HCT116 (cell line): ENCODE results near the gene APOL3. TPM values are rescaled to one million over a fixed set of nuclear protein-coding genes. Genes with fewer than 3 reads are reported as not detected.

Experiments
- ATAC-seq: fragments of 200-7000 bp; cut with Tn5 transposase; 2 replicates; pipeline ENCODE4 v1.9.1; 2020; ENCODE audit warnings: mild to moderate bottlenecking, moderate library complexity
- BruUV-seq: library from RNA; stranded (reverse); fragments of 400-500 nt; replicated peaks from 2 replicates; lab custom pipeline; 2021; lab: Mats Ljungman, UMichigan
- CTCF ChIA-PET: fragments of 300-600 bp; sonication (Branson Sonifier 250); formaldehyde crosslinking; loops from one replicate; lab custom pipeline; 2021; ENCODE audit warnings: antibody characterized with exemption; lab: Charles Lee
- POLR2A ChIA-PET: fragments of 300-600, 350-600 bp; sonication (Branson Sonifier 250); formaldehyde crosslinking; loops from one replicate; lab custom pipeline; 2021; ENCODE audit warnings: antibody characterized with exemption; lab: Charles Lee
- RAD21 ChIA-PET, 2 experiments: fragments of 300-600 bp; sonication (Branson Sonifier 250); formaldehyde crosslinking; loops; one replicate each; lab custom pipeline; 2023; ENCODE audit warnings: low total read pairs in 2 of 2; ENCODE audit not compliant: uncharacterized antibody in 2 of 2, unreplicated experiment in 2 of 2, low non-redundant PET in 1 of 2; lab: Charles Lee
- DNase-seq: peaks from one replicate; pipeline ENCODE4 v3.0.0-alpha.2; 2010; ENCODE audit warnings: low read depth, low spot score
- H2AFZ ChIP-seq: fragments of 200-600 bp; shearing (Covaris generic), sonication (generic); 2 replicates; pipeline ENCODE4 v1.6.1; 2017; ENCODE audit warnings: low read depth, mixed run types, mixed read lengths, antibody characterized with exemption, low read length; ENCODE audit not compliant: poor library complexity, severe bottlenecking
- H3K27ac ChIP-seq: 2 replicates; pipeline ENCODE4 v1.5.1; 2012; ENCODE audit warnings: low read depth, low read length
- H3K27me3 ChIP-seq: fragments of 200-600 bp; sonication (generic); 2 replicates; pipeline ENCODE4 v1.6.1; 2016; ENCODE audit warnings: mixed run types, low read length, mixed read lengths; ENCODE audit not compliant: insufficient read depth
- H3K36me3 ChIP-seq, 2 experiments: fragments of 200-500 bp in 1 of 2; fragments of 200-600 bp in 1 of 2; sonication (Bioruptor generic) in 1 of 2; sonication (generic) in 1 of 2; 2 replicates each; pipeline versions ENCODE4 v1.5.1 to v1.6.1; 2014 to 2016; ENCODE audit warnings: low read length in 2 of 2, inconsistent platforms in 1 of 2, mixed read lengths in 1 of 2, mixed run types in 1 of 2; ENCODE audit not compliant: insufficient read depth in 2 of 2, control insufficient read depth in 1 of 2
- H3K4me1 ChIP-seq, 2 experiments: fragments of 200-600 bp in 1 of 2; sonication (generic) in 1 of 2; 2 replicates each; pipeline versions ENCODE4 v1.5.1 to v1.6.1; 2012 to 2017; ENCODE audit warnings: low read length in 2 of 2, inconsistent platforms in 1 of 2, mild to moderate bottlenecking in 1 of 2, mixed read lengths in 1 of 2, mixed run types in 1 of 2, moderate library complexity in 1 of 2; ENCODE audit not compliant: insufficient read depth in 2 of 2, control insufficient read depth in 1 of 2
- H3K4me2 ChIP-seq: fragments of 200-600 bp; sonication (generic); 2 replicates; pipeline ENCODE4 v1.6.1; 2017; ENCODE audit warnings: mixed run types, low read length, mixed read lengths
- H3K4me3 ChIP-seq, 2 experiments: fragments of 200-600 bp in 1 of 2; sonication (generic) in 1 of 2; replicated peaks in 1 of 2; 2 replicates each; pipeline ENCODE4 v1.5.1; 2011 to 2016; ENCODE audit warnings: low read length in 2 of 2, control low read depth in 1 of 2, low read depth in 1 of 2, mild to moderate bottlenecking in 1 of 2, mixed read lengths in 1 of 2, mixed run types in 1 of 2
- H3K79me2 ChIP-seq: fragments of 200-600 bp; sonication (generic); 2 replicates; pipeline ENCODE4 v1.6.1; 2017; ENCODE audit warnings: mild to moderate bottlenecking, mixed run types, low read length, moderate library complexity, mixed read lengths; ENCODE audit not compliant: insufficient read depth
- H3K9ac ChIP-seq: fragments of 200-600 bp; sonication (generic); 2 replicates; pipeline ENCODE4 v1.6.1; 2016; ENCODE audit warnings: low read length, mixed read lengths
- H3K9me2 ChIP-seq: fragments of 200-600 bp; sonication (generic), shearing (Covaris generic); 2 replicates; pipeline ENCODE4 v1.6.1; 2017; ENCODE audit warnings: mixed run types, mild to moderate bottlenecking, moderate library complexity; ENCODE audit not compliant: insufficient read depth
- H3K9me3 ChIP-seq, 2 experiments: fragments of 200-500 bp in 1 of 2; fragments of 200-600 bp in 1 of 2; sonication (Bioruptor generic) in 1 of 2; sonication (generic) in 1 of 2; 2 replicates each; pipeline ENCODE4 v1.6.1; 2014 to 2017; ENCODE audit warnings: low read length in 2 of 2, mixed read lengths in 2 of 2, inconsistent platforms in 1 of 2, low read depth in 1 of 2, mild to moderate bottlenecking in 1 of 2, mixed run types in 1 of 2, moderate library complexity in 1 of 2; ENCODE audit not compliant: control insufficient read depth in 1 of 2, insufficient read depth in 1 of 2
- H4K20me1 ChIP-seq: fragments of 200-600 bp; sonication (generic), shearing (Covaris generic); 2 replicates; pipeline ENCODE4 v1.6.1; 2017; ENCODE audit warnings: mixed run types, mild to moderate bottlenecking, moderate library complexity; ENCODE audit not compliant: insufficient read depth
- CBX3 ChIP-seq: IDR thresholded peaks from 2 replicates; pipeline ENCODE4 v1.6.1; 2012; ENCODE audit warnings: low read depth
- CEBPB ChIP-seq: IDR thresholded peaks from 2 replicates; pipeline ENCODE4 v1.6.1; 2012; ENCODE audit warnings: low read depth
- CTCF ChIP-seq, 3 experiments: fragments of 200-600 bp in 1 of 3; sonication (generic) in 1 of 3; IDR thresholded peaks in 2 of 3; conservative IDR thresholded peaks in 1 of 3; 2 replicates each; pipeline ENCODE4 v1.5.1; 2012 to 2017; ENCODE audit warnings: low read depth in 2 of 3, low read length in 2 of 3, antibody characterized with exemption in 1 of 3, borderline replicate concordance in 1 of 3, control low read depth in 1 of 3, mild to moderate bottlenecking in 1 of 3, mixed read lengths in 1 of 3, mixed run types in 1 of 3, moderate library complexity in 1 of 3; ENCODE audit not compliant: insufficient read depth in 1 of 3
- EGR1 ChIP-seq: IDR thresholded peaks from 2 replicates; pipeline ENCODE4 v1.6.1; 2012; ENCODE audit warnings: low read depth
- ELF1 ChIP-seq: IDR thresholded peaks from 2 replicates; pipeline ENCODE4 v1.6.1; 2012; ENCODE audit warnings: low read depth, borderline replicate concordance
- EZH2 ChIP-seq: fragments of 200-600 bp; sonication (generic); IDR thresholded peaks from 2 replicates; pipeline ENCODE4 v1.6.1; 2017; ENCODE audit warnings: antibody characterized with exemption, mixed run types
- EZH2phosphoT487 ChIP-seq: fragments of 200-600 bp; IDR thresholded peaks from 2 replicates; pipeline ENCODE4 v1.6.1; 2018; ENCODE audit warnings: antibody characterized with exemption, borderline replicate concordance
- FOSL1 ChIP-seq: IDR thresholded peaks from 2 replicates; pipeline ENCODE4 v1.6.1; 2012; ENCODE audit warnings: low read depth
- JUND ChIP-seq: IDR thresholded peaks from 2 replicates; pipeline ENCODE4 v1.6.1; 2012
- MAX ChIP-seq: IDR thresholded peaks from 2 replicates; pipeline ENCODE4 v1.6.1; 2012
- POLR2A ChIP-seq: IDR thresholded peaks from 2 replicates; pipeline ENCODE4 v1.7.0; 2011; ENCODE audit warnings: borderline replicate concordance; ENCODE audit not compliant: insufficient read depth, insufficient read length; ENCODE audit errors: extremely low read depth
- POLR2AphosphoS5 ChIP-seq: IDR thresholded peaks from 2 replicates; pipeline ENCODE4 v1.6.1; 2011; ENCODE audit warnings: mild to moderate bottlenecking, low read depth, low read length, moderate library complexity
- RAD21 ChIP-seq: IDR thresholded peaks from 2 replicates; pipeline ENCODE4 v1.6.1; 2012; ENCODE audit warnings: low read depth, mild to moderate bottlenecking
- SIN3A ChIP-seq: IDR thresholded peaks from 2 replicates; pipeline ENCODE4 v1.6.1; 2012; ENCODE audit warnings: low read depth
- SRF ChIP-seq: IDR thresholded peaks from 2 replicates; pipeline ENCODE4 v1.6.1; 2012; ENCODE audit warnings: low read depth
- YY1 ChIP-seq: IDR thresholded peaks from 2 replicates; pipeline ENCODE4 v1.6.1; 2011; ENCODE audit warnings: low read length, low read depth, moderate library complexity, mild to moderate bottlenecking; ENCODE audit not compliant: insufficient replicate concordance; ENCODE audit errors: extremely low read depth
- ZBTB33 ChIP-seq: IDR thresholded peaks from 2 replicates; pipeline ENCODE4 v1.6.1; 2011; ENCODE audit warnings: mild to moderate bottlenecking, low read length, moderate library complexity; ENCODE audit not compliant: insufficient replicate concordance; ENCODE audit errors: extremely low read depth
- ZFX ChIP-seq: fragments of 450-650 bp; IDR thresholded peaks from 2 replicates; pipeline ENCODE4 v1.6.1; 2017
- ZNF274 ChIP-seq: fragments of 200-500 bp; sonication (Bioruptor generic); IDR thresholded peaks from 2 replicates; pipeline ENCODE4 v1.6.1; 2014; ENCODE audit warnings: mild to moderate bottlenecking, low read depth, low read length, inconsistent platforms
- intact Hi-C: fragments of 100-400 bp; cut with micrococcal nuclease; formaldehyde crosslinking; loops from 2 replicates; pipeline ENCODE4 v1.10.0; 2022
- total RNA-seq: library from RNA; stranded (reverse); gene quantifications from one replicate; pipeline ENCODE4 v1.2.1, GENCODE V29; 2021; ENCODE audit not compliant: unreplicated experiment

APOL3 gene
- total RNA-seq, 1 experiment from 2014 or later: 0.49 TPM

- Histone ChIP-seq H3K9ac (no peak overlapping the region), H3K4me1 (no peaks in the 10 kb centered on the region), H3K36me3 (no peaks in the 10 kb centered on the region), H3K9me3 (no peaks in the 10 kb centered on the region), H3K27ac (no peak overlapping the region), H3K79me2 (no peaks in the 10 kb centered on the region), H4K20me1 (no peaks in the 10 kb centered on the region), H2AFZ (no peak overlapping the region), H3K27me3 (peaks cover 7% of the 10 kb centered on the region; the same call in 1 of the 2 replicates), H3K9me2 (no peaks in the 10 kb centered on the region), H3K4me2 (no peak overlapping the region), H3K4me3 (no peak overlapping the region)
- no TSS peak for BruUV-seq
- RAD21 ChIA-PET: no interaction called here
- POLR2A ChIA-PET: no interaction called here
- intact Hi-C loops: no loop called here
- DNase-seq: no peak
- TF ChIP-seq POLR2A: no peak
- TF ChIP-seq SIN3A: no peak
- TF ChIP-seq EGR1: no peak
- TF ChIP-seq ZFX: no peak
- no peak for TF ChIP-seq JUND
- no peak for TF ChIP-seq SRF
- TF ChIP-seq YY1: no peak
- TF ChIP-seq ZBTB33: no peak
- no peak for TF ChIP-seq EZH2
- TF ChIP-seq CEBPB: no peak
- TF ChIP-seq CBX3: no peak
- no peak for TF ChIP-seq CTCF (IDR thresholded peaks at IDR 0.05 in 2 of 3, conservative IDR thresholded peaks at IDR 0.05 in 1 of 3; ENCODE audit: borderline replicate concordance in 1 of 3, insufficient read depth in 1 of 3, low read depth in 2 of 3, low read length in 2 of 3)
- TF ChIP-seq POLR2AphosphoS5: no peak
- TF ChIP-seq FOSL1: no peak
- no peak for TF ChIP-seq ELF1
- no peak for TF ChIP-seq RAD21
- TF ChIP-seq ZNF274: no peak
- no peak for TF ChIP-seq EZH2phosphoT487
- TF ChIP-seq MAX: no peak
- no peak for ATAC-seq
- CTCF ChIA-PET: no interaction called here
Observed at GRCh38 chr22:36208162-36208765, 47.7 kb upstream of the APOL3 start.
